Measurements from ENCODE around the gene SH3RF3.
"Not testable (repeated sequence)": the region's sequence is repeated elsewhere in the genome, so short reads cannot be mapped to it uniquely, and the experiment has no call there.

SH3RF3 gene

DNA sequence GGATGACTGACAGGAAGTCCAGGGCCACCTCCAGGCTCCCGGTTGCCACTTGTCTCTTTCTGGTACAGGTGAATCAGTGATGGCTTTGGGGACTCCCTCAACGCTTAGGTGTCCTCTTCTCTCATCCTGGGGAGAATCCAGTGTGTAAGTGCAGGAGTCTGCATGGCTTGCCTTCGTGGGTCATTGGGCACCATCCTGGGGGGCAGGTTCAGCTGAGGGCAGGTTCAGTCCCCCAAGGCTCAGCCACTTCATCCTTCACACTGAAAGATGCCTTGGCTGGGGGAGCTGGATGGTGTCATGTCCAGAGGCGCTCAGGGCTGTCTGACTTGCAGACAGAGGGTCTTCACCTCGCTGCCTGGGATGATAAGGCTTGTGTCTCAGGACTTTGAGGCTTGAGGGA lies 29.2 kb downstream of the SH3RF3 start:
- no peak for DNase-seq (ENCODE audit: low spot score)

DNA sequence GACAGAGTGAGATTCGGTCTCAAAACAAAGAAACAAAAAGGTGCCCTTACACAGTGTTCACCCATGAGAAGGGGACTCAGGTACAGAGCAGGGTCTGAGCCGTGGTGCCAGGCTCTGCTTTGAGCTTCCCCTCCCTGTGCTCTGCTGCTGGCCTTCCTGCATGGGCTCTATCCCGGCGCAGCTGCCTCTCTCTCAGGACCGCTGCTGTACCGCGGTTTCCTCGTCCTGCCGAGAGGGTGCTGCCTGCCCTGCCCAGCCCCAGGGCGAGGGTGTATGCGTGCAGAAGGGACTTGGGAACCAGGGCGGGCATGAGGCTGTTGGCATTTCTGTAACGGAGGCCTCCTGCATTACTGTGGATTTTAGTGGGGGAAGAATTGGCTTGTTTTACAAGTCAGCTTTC lies 30.1 kb downstream of the SH3RF3 start:
- no peak for DNase-seq (ENCODE audit: low spot score)

DNA sequence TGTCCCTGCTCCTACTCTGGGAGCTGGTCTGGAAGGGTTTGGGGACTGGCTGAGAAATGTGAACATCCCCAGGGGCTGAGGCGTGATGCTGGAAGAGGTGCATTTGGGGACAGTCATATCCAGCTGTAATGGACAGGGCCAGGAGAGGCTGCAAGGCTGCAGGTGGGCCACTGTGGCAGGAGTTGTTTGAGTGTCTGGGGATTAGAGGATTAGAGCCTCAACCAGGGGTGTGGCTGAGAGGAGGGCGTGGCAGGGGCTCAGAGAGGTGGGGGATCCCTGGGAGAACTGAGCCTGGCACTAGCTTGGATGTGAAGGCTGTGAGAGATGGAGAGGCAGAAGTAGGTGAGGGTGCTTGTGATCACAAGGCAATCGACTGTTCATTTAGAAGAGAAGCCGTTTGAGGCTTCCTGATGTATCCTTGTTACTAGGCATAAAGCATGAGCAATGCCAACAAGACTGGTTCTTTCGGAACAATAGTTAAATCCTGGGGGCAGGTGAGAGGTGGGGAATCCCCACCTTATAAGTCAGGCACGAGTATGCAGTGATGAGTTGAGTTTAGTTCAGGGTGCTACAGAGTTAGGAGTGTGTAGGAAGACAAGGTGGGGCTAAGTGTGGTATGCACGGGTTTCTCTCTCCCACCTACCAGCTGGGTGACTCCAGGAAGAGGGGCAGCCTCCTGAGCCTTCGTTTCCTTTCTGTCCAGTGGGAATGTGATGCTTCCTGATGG lies 31.9 kb downstream of the SH3RF3 start:
- no peak for DNase-seq (ENCODE audit: low spot score)

DNA sequence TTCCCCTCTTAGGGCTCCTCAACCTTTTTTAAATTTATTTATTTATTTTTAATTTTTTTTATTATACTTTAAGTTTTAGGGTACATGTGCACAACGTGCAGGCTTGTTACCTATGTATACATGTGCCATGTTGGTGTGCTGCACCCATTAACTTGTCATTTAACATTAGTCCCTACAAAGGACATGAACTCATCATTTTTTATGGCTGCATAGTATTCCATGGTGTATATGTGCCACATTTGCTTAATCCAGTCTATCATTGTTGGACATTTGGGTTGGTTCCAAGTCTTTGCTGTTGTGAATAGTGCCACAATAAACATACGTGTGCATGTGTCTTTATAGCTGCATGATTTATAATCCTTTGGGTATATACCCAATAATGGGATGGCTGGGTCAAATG lies 33.4 kb downstream of the SH3RF3 start:
- not testable (repeated sequence) for DNase-seq (ENCODE audit: low spot score)

DNA sequence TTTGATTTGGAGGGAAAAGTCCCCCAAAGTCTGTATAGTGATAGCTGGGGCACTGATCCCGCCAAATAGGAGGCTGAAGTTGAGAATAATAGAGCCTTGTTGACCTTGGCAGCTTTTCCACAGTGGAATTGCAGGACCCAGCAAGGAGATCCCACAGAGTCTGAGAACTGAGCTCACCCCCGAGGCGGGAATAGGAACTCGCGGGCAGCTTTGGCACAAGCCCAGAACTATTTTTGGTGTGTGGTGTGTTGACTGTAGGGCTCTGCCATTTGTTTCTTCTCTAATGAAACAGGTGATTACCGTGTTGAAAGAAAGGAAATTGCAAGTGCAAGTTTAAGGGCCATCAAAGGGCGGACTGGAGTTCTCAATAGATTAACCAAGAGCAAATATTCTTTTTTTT lies 34.0 kb downstream of the SH3RF3 start:
- DNase-seq (ENCODE audit: low spot score) = no peak

DNA sequence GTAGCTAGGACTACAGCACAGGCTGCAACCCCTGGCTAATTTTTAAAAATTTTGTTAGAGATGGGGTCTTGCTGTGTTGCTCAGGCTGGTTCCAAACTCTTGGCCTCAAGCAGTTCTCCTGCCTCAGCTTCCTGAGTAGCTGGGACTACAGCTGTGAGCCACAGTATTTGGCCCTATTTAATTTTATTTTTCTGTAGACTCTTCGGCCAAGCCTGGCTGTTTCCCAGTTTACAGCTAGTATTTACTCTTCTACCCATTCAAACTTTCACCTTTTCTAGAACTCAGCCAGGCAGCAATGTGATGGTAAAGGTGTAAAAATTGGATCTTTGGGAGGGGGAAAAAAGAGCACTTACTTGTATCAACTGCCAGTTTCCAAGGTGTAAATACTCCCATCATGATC lies 35.3 kb downstream of the SH3RF3 start:
- DNase-seq (ENCODE audit: low spot score) = no peak

DNA sequence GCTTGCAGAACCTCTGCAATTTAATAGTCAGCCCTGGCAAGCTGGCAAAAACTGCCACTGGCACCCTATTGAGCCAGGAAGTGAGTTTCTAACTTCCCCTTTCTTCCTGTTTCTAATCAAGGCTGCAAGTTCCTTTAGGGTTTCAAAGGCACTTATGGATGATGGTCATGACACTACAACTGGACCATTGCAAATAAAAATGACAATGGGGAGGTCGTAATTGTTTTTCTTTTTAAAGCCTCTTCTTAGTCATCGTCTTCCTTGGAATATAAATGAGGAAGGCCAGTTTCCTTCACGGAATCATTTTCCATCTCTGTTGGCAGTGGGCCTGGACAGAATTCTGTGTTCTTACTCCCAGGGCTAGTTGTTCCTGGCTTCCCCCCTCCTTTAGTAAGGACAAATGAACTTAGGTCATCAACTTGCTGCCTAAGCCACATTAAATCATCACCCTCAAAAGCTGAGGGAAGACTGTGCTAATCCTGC lies 35.8 kb downstream of the SH3RF3 start:
- DNase-seq (ENCODE audit: low spot score) = no peak

DNA sequence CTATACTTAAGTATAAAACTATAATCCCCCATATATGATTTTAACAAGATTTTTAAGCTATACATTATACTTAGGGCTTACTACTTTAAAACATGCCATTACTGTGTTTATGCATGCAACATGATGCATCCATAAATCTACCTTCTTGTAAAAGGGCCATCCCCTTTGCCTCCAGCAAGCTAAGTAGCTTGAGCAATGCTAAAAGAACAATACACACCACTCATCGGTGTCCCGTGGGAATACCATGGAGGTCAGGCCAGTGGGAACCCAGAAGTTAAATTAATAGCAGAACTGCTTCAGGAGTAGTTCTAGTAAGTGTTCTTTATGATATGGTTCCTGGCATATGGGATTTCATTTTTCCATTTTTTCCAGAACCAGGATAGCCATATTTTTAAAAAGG lies 37.8 kb downstream of the SH3RF3 start:
- no peak for DNase-seq (ENCODE audit: low spot score)

DNA sequence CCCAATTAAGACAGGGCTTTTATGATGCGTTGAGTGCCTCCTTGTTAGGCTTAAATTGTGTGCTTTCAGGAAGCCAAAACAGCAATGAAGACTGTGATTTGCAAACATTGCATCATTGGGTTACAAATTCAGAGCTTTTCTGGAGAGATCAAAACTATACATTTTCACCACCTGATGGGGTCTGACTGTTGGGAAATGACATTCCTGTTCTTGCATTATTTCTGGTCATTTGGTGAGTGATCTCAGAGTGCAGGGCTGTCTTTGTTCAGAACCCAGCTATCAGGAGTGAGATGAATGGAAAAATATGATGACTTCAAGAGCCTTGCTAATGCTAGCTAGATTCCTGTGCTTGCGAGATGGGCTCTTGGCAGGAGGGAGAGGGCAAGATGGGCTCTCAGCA lies 39.1 kb downstream of the SH3RF3 start:
- no peak for DNase-seq (ENCODE audit: low spot score)

DNA sequence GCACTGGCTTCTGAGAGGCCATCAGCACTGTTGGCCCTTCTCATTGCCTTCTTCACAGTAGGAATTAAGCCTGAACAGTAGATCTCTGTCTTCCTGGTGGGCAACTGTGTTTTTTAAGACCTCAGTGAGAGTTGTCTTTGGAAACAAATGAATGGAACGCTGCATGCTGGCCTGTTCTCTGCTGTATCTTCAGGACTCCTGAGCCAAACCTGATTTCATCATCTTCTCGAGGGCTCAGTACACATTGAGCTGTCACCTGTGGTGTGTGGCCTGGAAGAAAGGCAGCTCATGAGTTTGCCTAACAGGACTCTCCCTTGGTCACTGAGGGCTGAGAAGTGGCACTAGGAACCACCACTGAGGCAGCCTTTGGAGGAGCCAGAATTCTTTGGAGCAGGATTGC lies 39.7 kb downstream of the SH3RF3 start:
- no peak for DNase-seq (ENCODE audit: low spot score)

DNA sequence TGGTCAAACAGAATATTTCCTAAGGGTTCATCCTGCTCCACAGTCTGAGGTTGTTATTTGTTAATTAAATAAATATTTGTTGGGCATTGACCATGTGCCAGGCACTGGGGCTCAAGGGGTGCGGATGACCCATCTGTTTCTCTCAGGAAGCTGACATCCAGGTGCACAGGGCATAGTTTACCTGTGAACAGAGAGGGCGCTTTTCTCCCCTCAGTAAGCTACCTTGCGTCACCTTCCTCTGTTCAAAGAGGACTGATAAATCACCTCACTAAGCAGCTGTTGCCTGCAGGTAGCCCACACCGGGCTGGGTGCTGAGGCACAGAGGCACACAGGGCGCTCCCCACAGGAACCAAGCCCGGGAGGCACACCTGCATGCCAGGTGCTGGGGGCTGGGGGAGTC lies 41.6 kb downstream of the SH3RF3 start:
- DNase-seq (ENCODE audit: low spot score) = no peak

DNA sequence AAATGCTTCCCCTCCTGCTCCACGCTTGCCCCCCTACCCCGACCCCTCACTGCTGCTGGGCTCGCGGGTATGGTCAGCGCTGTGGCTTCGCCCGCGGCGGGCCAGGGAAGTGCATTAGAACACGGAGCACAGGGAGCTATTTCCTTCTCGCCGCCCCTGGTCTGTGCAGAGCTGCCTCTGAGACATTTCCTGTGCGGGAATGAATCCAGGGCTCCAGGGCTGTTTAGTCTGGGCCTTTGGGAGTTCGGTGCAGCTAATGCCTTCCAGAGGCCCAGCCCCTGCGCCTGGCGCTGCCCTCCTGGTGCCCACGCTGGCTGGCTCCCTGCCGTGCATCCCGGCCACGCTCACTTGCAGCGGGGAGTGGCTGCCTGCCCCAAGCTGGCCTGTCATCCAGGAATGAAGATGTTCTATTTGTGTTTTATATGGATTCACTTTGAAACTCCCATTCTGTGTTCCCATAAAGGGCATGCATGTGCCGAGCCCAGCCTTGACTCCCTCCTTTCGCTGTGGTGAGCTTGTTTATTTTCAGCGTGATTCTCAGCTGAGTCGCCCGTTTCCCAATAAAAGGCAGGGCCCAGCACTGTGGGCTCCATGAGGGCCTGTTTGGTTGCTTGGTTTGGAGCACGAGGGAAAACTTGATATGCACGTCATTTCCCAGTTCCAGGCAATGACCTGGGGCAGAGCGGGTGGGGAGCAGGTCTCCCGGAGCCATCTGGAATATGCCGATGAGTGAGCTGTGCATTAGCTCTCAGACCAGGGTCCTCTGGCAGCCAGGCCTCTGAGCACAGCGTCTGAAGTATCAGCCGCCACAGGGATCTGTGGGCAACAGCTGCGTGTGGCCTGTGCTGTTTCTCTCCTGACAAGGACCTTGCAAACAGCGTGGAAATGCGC lies 42.7 kb downstream of the SH3RF3 start:
- no peak for DNase-seq (ENCODE audit: low spot score)

DNA sequence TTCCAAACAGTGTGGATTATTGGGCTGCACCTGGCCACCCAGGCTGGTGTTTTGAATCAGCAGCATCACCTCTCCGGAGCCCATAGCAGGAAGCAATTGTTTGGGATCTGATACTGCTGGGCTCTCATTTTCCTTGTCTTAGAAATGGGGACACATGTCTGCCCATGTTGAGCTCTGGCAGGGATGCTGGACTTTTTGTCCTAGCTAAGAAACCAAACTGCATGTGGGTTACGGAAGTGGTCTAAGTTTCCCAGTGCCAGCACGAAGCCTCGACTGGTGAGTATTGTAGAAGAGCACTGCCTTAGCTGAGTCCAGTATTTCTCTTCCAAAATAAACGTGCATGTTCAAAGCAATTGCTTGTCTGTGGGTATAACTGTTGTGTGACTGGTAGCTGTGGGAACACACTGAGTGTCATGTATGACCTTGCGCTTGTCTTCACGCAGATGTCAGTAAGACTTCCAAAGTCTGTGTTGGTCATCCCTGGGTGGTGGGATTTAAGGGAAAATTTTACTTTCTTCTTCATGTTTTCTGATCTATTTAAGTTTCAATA lies 43.6 kb downstream of the SH3RF3 start:
- no peak for DNase-seq (ENCODE audit: low spot score)

DNA sequence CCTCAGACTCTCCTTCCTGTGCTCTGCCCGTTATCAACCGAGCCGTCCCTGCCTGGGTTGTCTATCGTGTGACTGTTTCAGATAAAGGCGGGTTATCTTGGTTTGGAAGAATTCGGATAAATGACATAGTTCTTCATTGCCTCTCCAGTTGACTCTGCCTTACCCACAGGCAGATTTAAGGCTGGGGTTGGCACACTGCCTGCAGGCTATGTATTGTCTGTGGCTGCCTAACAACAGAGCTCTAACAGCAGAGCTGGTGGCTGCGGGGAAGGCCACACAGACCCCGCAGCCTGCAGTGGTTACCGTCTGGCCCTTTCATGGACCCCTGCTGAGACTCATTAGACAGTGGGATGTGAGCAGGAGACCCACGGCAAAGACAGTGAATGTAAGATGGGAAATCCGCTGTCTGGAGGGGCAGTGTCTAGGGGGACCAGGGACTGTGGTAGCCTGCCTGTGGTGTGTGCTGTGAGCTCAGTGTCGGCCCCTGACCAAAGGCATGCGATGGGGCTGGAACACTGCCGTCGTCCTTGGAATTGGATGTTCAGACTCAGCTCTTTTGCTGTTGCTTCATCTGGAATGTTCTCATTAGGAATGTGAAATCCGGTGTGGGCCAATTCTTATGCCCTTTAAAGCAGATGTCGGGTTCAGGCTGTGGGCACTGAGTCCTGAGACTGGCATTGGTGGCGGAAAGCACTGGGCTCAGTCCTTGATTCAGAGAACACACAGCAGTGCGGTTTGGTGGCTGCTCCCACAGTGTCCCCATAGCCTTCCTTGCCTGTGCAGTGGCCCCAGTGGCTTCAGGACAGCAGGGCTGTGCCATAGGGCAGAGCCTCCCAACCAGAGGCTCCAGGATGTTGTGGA lies 44.5 kb downstream of the SH3RF3 start:
- DNase-seq (ENCODE audit: low spot score) = no peak

DNA sequence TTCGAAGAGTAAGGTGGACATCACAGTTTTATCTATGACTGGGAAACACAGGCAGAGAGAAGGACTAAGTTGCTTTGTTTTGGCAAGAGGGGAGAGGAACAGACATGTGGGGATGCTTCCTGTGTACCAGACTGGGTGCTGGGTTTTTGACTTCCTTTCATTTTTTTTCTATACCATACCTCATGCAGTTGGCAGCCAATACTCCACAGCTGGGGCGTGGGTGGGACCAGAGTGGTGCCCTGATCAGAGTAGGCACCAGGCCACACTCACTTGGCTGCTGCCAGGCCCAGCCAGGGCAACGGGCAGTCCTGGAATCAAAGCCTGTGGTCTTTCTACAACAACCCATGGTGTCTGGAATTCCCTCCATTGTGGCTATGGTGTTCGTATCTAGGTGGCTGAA lies 45.2 kb downstream of the SH3RF3 start:
- DNase-seq (ENCODE audit: low spot score) = no peak

DNA sequence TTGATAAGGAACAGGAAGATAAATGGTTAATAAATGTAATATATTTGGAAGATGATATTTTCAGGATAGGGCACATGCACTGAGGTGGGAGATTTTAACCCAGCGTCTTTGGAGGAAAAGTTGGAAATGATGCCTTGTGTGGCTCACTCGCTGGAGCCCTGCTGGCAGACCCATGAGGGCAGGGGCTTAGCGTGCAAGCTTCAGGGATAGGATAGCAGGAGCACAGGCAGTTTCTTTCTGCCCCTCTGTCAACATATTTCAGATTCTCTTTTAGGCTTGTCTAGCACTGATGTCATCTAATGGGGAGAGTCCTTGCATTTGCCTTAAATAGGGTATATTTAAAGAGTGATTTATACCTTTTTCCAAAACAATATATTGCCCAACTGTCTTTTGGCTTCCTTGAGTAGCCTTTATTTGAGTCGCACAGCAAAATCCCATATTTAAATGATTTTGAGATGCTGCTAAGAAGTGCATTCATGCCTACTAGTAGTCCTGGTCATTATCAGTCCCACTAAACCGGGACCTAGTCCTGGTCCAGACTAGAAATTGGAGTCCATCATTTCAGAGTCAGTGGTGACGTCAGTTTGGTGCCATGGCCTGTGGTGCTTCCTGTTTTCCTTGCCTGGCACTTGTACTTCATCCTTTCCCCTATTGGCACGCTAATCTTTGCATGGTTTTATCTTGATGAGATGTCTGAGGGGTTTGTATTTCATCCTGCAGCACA lies 45.8 kb downstream of the SH3RF3 start:
- no peak for DNase-seq (ENCODE audit: low spot score)

DNA sequence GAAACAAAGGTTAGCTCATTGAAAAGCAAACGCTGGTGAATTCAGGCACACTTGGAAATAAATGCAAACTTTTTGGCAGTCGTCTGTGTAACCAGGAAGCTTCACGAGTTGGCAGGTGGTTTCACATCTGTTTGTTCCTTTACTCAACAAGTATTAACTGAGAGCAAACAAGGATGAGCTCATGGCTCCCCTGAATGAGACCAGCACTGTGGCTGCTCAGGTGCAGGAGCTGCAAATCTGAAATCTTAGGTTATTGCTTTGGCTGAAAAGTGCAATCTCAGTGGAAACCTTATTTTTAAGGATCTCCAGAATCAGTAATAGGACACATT lies 46.3 kb downstream of the SH3RF3 start:
- no peak for DNase-seq (ENCODE audit: low spot score)

DNA sequence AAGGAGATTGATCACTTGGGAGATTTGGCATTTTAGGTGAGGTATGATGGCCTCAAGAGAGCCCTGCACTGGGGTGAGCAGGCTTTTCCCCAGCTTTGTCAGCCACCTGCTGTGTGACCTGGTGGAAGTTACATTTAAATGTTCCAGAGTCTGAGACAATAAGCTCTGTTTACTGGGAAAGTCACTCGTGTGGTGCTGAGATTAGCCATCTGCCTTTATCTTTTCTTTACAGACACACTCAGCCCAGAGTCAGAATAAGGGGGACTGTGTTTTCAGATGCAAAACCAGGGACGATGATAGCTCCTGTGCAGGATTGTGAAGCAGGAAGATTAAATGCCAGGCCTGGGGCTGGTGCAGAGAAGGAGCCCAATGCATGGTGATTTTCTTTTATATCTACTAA lies 47.9 kb downstream of the SH3RF3 start:
- no peak for DNase-seq (ENCODE audit: low spot score)

DNA sequence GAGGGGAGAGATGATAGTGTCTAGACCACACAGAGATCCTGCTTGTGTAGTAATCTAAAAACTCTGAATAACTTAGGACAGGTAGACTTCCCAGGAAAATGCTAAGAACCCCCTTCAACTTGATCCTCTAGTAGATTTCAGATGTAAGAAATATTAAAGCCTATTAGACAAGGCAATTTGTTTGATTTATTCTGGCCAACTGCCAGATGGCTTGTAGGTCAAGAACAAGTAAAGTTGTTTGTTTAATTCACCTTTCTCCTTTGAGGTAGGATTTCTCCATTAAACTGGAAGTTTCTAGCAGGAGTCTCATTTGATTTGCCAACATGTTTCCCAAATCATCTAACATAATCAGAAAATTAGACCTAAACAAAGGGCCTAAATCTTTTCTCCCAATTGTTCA lies 48.6 kb downstream of the SH3RF3 start:
- no peak for DNase-seq (ENCODE audit: low spot score)

DNA sequence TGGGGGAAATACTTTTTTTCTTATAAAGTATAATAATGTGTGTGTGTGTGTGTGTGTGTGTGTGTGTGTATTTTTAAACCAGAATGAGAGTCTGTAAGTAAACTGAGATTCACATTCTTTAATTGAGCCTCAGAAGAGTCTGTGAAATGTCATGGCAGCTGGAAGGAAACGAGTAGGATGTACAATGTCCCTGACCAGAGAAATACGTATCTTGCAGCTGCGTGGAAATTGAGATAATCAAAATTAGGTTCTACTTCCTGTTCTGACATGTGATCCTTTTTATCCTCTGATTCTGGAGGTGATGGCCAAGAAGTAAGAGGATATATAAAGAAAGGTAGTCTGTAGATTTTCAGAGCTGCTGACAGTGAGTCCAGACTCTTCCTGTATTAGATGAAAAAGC lies 50.0 kb downstream of the SH3RF3 start:
- no peak for DNase-seq (ENCODE audit: low spot score)

DNA sequence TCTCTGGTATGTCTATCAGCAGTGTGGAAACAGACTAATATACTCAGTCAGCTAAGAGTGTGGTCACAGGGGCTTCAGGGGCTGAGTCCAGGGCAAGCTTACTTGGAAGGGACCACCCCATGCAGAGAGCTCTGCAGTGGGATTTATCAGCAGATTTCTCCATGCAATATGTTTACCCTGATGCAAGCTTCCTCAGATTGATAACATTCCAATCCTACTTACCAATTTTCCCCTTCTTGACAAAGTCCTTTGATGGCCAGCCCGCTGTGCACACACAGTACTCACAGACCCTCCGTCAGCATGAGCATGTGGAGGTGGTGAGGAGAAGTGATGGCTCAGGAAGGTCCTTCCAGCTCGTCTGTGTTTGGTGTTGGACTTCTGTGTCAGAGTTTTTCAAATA lies 51.8 kb downstream of the SH3RF3 start:
- no peak for DNase-seq (ENCODE audit: low spot score)

DNA sequence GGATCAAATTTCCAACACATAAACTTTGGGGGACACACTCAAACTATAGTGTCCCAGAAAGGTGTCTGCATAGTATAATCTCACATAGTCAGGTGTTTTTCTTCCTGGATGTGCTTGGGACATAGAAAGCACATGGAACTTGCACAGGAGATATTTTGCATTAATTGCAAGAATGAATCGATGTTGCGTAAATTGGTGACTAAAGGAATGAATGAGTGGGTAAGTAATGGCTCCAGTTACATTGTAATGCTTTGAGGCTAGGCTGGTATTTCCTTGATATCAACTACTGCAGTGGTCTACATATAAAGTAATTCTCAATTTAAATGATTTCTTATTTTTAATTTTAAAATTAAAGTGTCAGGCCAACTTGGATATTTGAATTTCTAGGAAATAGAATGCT lies 53.4 kb downstream of the SH3RF3 start:
- no peak for DNase-seq (ENCODE audit: low spot score)

All from NAMALWA (cell line).